Endothelial cell of umbilical vein (primary cell): Measurements from ENCODE around the gene TMEM108. TPM values are rescaled to one million over a fixed set of nuclear protein-coding genes. Genes with fewer than 3 reads are reported as not detected.

Source experiments
- BruUV-seq: library from RNA; stranded (reverse); fragments of 400-500 nt; replicated peaks from 2 replicates; lab custom pipeline; 2021; lab: Mats Ljungman, UMichigan
- CTCF ChIA-PET: fragments of 300-600, 350-600 bp; sonication (Branson Sonifier 250); formaldehyde crosslinking; loops from one replicate; lab custom pipeline; 2021; ENCODE audit warnings: antibody characterized with exemption, inconsistent platforms; lab: Charles Lee
- POLR2A ChIA-PET: fragments of 300-600, 350-600 bp; sonication (Branson Sonifier 250); formaldehyde crosslinking; loops from one replicate; lab custom pipeline; 2021; ENCODE audit warnings: antibody characterized with exemption, inconsistent platforms; lab: Charles Lee
- DNase-seq: peaks from one replicate; pipeline ENCODE4 v3.0.0-alpha.2; 2011; ENCODE audit warnings: low read depth, low spot score
- FAIRE-seq: peaks from 2 replicates; lab custom pipeline; 2011; peaks lifted over from hg19 to GRCh38; lab: Jason Lieb, UNC
- H2AFZ ChIP-seq: 2 replicates; pipeline ENCODE4 v1.6.0; 2012; ENCODE audit warnings: low read depth, low read length, control low read depth, inconsistent platforms
- H3K27ac ChIP-seq: 2 replicates; pipeline ENCODE4 v1.5.1; 2011; ENCODE audit warnings: low read depth, mild to moderate bottlenecking, control low read depth, low read length, moderate library complexity; ENCODE audit not compliant: insufficient read depth
- H3K27me3 ChIP-seq, 2 experiments: 2 replicates each; pipeline versions ENCODE4 v1.6.0 to v1.6.1; 2011; ENCODE audit warnings: low read length in 2 of 2, mixed read lengths in 1 of 2; ENCODE audit not compliant: control insufficient read depth in 2 of 2, insufficient read depth in 2 of 2
- H3K36me3 ChIP-seq, 2 experiments: 2 replicates in 1 of 2; 3 replicates in 1 of 2; pipeline ENCODE4 v1.5.1; 2011; ENCODE audit warnings: low read length in 2 of 2, mild to moderate bottlenecking in 1 of 2, moderate library complexity in 1 of 2; ENCODE audit not compliant: control insufficient read depth in 2 of 2, insufficient read depth in 2 of 2; ENCODE audit errors: extremely low read depth in 1 of 2
- H3K4me1 ChIP-seq: 3 replicates; pipeline ENCODE4 v1.5.1; 2011; ENCODE audit warnings: mild to moderate bottlenecking, low read length; ENCODE audit not compliant: control insufficient read depth, insufficient read depth; ENCODE audit errors: extremely low read depth
- H3K4me2 ChIP-seq: 2 replicates; pipeline ENCODE4 v1.6.1; 2011; ENCODE audit warnings: low read length, control low read depth, mixed read lengths; ENCODE audit not compliant: insufficient read depth
- H3K4me3 ChIP-seq, 3 experiments: fragments of 200-600 bp in 1 of 3; sonication (generic), shearing (Covaris generic) in 1 of 3; replicated peaks in 1 of 3; 2 replicates each; pipeline ENCODE4 v1.5.1; 2011 to 2016; ENCODE audit warnings: control low read depth in 3 of 3, low read length in 3 of 3, mild to moderate bottlenecking in 2 of 3, inconsistent platforms in 1 of 3, low read depth in 1 of 3, moderate library complexity in 1 of 3; ENCODE audit not compliant: insufficient read depth in 1 of 3
- H3K79me2 ChIP-seq: 2 replicates; pipeline ENCODE4 v1.6.0; 2012; ENCODE audit warnings: low read length, inconsistent platforms; ENCODE audit not compliant: control insufficient read depth, insufficient read depth
- H3K9ac ChIP-seq: replicated peaks from 2 replicates; pipeline ENCODE3; 2011; ENCODE audit warnings: low read length, control low read depth; ENCODE audit not compliant: insufficient read depth; ENCODE audit errors: extremely low read depth
- H3K9me1 ChIP-seq: replicated peaks from 3 replicates; pipeline ENCODE4 v1.6.0; 2011; ENCODE audit warnings: mild to moderate bottlenecking, low read length; ENCODE audit not compliant: control insufficient read depth, insufficient read depth; ENCODE audit errors: extremely low read depth
- H3K9me3 ChIP-seq: replicated peaks from 2 replicates; pipeline ENCODE4 v1.5.1; 2012; ENCODE audit warnings: low read length, inconsistent platforms; ENCODE audit not compliant: control insufficient read depth, insufficient read depth
- H4K20me1 ChIP-seq: replicated peaks from 2 replicates; pipeline ENCODE3; 2011; ENCODE audit warnings: mild to moderate bottlenecking, low read length; ENCODE audit not compliant: control insufficient read depth, insufficient read depth; ENCODE audit errors: extremely low read depth
- EZH2 ChIP-seq: IDR thresholded peaks from 2 replicates; pipeline ENCODE4 v1.6.1; 2012; ENCODE audit warnings: borderline replicate concordance, low read depth, mild to moderate bottlenecking, moderate library complexity, low read length, inconsistent platforms; ENCODE audit not compliant: severe bottlenecking
- JUN ChIP-seq: IDR thresholded peaks from 2 replicates; pipeline ENCODE4 v1.6.1; 2011; ENCODE audit warnings: borderline replicate concordance, low read depth; ENCODE audit not compliant: insufficient read length, insufficient read depth
- MYC ChIP-seq: IDR thresholded peaks from one replicate; pipeline ENCODE4 v1.6.1; 2011; ENCODE audit warnings: mild to moderate bottlenecking, low read depth, low read length
- POLR2A ChIP-seq: IDR thresholded peaks from 2 replicates; pipeline ENCODE4 v1.6.1; 2012; ENCODE audit warnings: low read depth, mild to moderate bottlenecking, control low read depth, low read length
- dilution Hi-C: fragments of 300-500 bp; cut with MboI; formaldehyde crosslinking; loops from one replicate; pipeline ENCODE4 v1.15.0; 2019; ENCODE audit warnings: low sequenced_read_pairs; ENCODE audit not compliant: extremely low pct_ligation_motif_present
- intact Hi-C: fragments of 100-400 bp; cut with micrococcal nuclease; formaldehyde crosslinking; loops from one replicate; pipeline ENCODE4 v1.10.0; 2022
- polyA plus RNA-seq, 4 experiments: library from polyadenylated mRNA; depleted of rRNA in 3 of 4; stranded (reverse) in 3 of 4; unstranded in 1 of 4; fragments of >200 nt; gene quantifications; 2 replicates each; pipeline versions ENCODE4 v1.2.1 to v1.2.3, GENCODE V29; 2011 to 2012; ENCODE audit warnings: missing spikeins in 1 of 4
- total RNA-seq: library from RNA; stranded (reverse); gene quantifications from 2 replicates; pipeline ENCODE4 v1.2.3, GENCODE V29; 2021

Gene TMEM108
- total and polyA plus RNA-seq, 2 donors (not counting 3 experiments of a cell fraction or from before 2014, with no cell fraction given): 0.40 to 1.1 TPM

DNA sequence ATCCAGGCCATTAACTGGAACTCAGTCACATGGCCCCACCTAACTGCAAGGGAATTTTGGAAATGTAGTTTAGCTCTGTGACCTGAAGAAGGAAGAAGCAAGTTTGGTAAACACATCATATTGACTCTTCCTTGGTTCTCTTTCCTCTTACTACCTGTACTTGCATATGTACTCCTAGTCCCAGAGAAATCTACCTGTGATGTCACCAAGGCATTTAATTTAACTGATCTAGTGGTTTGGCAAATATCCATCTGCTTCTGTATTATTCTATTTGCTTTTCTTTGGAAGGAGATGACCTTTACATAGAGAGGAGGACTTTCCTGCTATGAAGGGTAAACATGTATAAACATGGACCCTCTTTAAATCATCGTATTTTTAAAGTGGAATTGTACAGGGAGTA, 150.8 kb downstream of the TMEM108 start:
- intact Hi-C loops (no loop called here), dilution Hi-C loops (no loop called here)
- no peak for DNase-seq
- Histone ChIP-seq H3K27me3 (no peaks in the 10 kb centered on the region), H3K27ac (no peak overlapping the region), H3K9me1 (no peaks in the 10 kb centered on the region), H3K4me2 (no peak overlapping the region), H3K9ac (no peak overlapping the region), H3K4me1 (no peaks in the 10 kb centered on the region), H3K79me2 (no peaks in the 10 kb centered on the region), H3K9me3 (no peaks in the 10 kb centered on the region), H2AFZ (no peak overlapping the region), H3K4me3 (no peak overlapping the region), H4K20me1 (no peaks in the 10 kb centered on the region), H3K36me3 (no peaks in the 10 kb centered on the region)
- BruUV-seq: no TSS peak
- FAIRE-seq: no peak
- no peak for TF ChIP-seq POLR2A
- POLR2A ChIA-PET: no interaction called here
- CTCF ChIA-PET: interaction anchor here (1.1 to 1.4 kb wide), 2 partner anchors 17 to 48 kb away, joined by 3 read pairs; no protein-coding TSS in a partner anchor

DNA sequence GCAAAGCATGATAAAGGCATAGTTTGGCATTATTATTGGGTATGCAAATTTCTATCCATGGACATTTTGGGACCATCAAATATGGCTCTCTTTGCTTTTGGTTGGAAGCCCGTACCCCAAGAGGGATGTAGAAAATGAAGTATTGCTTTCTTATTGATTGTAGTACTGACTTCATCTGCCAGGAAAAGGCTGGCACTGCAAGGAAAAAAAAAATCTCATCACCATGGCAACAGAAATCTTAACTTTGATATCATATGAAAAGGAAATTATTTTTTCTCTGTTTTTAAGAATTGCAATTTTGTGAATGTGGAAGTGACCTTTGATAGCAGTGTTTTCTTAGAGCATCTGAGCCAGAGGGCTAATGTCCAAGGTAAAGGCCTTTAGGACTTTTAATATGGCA, 151.7 kb downstream of the TMEM108 start:
- no peaks in the 10 kb centered on the region for H3K9me1 ChIP-seq
- DNase-seq: no peak
- H3K79me2 ChIP-seq: no peaks in the 10 kb centered on the region
- no peaks in the 10 kb centered on the region for H3K9me3 ChIP-seq
- TF ChIP-seq MYC (no peak), JUN (no peak), POLR2A (no peak), EZH2 (no peak)
- H3K36me3 ChIP-seq: no peaks in the 10 kb centered on the region
- H4K20me1 ChIP-seq: no peaks in the 10 kb centered on the region
- BruUV-seq: no TSS peak
- ChIA-PET CTCF (no interaction called here), POLR2A (no interaction called here)
- H3K27me3 ChIP-seq: no peaks in the 10 kb centered on the region
- no peak overlapping the region for H3K4me3 ChIP-seq
- H3K4me1 ChIP-seq: no peaks in the 10 kb centered on the region
- FAIRE-seq: no peak
- no peak overlapping the region for H3K4me2 ChIP-seq
- no peak overlapping the region for H3K27ac ChIP-seq
- H3K9ac ChIP-seq: no peak overlapping the region
- H2AFZ ChIP-seq: no peak overlapping the region
- dilution Hi-C loops (no loop called here), intact Hi-C loops (no loop called here)
